ENCODE data around the gene CDC20. TPM values are rescaled to one million over a fixed set of nuclear protein-coding genes. Genes with fewer than 3 reads are reported as not detected.

The CDC20 gene
- total and polyA plus RNA-seq, 2 experiments from 2014 or later: 207 to 252 TPM

DNA sequence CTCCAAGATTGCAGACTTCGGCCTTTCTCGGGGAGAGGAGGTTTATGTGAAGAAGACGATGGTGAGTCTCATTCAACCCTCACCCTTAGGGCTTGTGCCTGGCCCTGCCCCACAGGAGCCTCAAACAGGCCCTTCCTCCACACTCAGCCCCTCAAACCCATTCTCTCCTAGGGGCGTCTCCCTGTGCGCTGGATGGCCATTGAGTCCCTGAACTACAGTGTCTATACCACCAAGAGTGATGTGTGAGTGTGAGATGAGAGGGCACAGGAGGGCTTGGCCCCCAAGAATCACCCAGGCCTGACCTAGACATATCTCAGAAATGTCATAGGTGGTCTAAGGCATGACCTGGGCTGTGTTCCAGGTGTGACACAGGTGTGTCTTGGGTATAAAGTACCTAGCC is 39.5 kb upstream of the CDC20 start:
- TF ChIP-seq, protein P1, sequence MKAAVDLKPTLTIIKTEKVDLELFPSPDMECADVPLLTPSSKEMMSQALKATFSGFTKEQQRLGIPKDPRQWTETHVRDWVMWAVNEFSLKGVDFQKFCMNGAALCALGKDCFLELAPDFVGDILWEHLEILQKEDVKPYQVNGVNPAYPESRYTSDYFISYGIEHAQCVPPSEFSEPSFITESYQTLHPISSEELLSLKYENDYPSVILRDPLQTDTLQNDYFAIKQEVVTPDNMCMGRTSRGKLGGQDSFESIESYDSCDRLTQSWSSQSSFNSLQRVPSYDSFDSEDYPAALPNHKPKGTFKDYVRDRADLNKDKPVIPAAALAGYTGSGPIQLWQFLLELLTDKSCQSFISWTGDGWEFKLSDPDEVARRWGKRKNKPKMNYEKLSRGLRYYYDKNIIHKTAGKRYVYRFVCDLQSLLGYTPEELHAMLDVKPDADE (IDR thresholded peaks at IDR 0.05): no peak
- no peak for TF ChIP-seq NANOG (IDR thresholded peaks at IDR 0.05; ENCODE audit: borderline replicate concordance)
- no peak for TF ChIP-seq POLR2AphosphoS5 (IDR thresholded peaks at IDR 0.05; ENCODE audit: low read depth)
- no peak for TF ChIP-seq REST (IDR thresholded peaks at IDR 0.05; ENCODE audit: unreplicated experiment)
- no peak for TF ChIP-seq ZNF462 (CRISPR knock-in tag; IDR thresholded peaks at IDR 0.05)
- no peak for TF ChIP-seq ZNF331 (CRISPR knock-in tag; IDR thresholded peaks at IDR 0.05; ENCODE audit: low read depth)
- no peak for TF ChIP-seq STAT1 (IDR thresholded peaks at IDR 0.05; ENCODE audit: unreplicated experiment)
- no peak for TF ChIP-seq CREB1 (CRISPR knock-in tag; IDR thresholded peaks at IDR 0.05; ENCODE audit: low read depth)
- TF ChIP-seq JUNB (IDR thresholded peaks at IDR 0.05; ENCODE audit: unreplicated experiment): no peak
- TF ChIP-seq, protein P2, sequence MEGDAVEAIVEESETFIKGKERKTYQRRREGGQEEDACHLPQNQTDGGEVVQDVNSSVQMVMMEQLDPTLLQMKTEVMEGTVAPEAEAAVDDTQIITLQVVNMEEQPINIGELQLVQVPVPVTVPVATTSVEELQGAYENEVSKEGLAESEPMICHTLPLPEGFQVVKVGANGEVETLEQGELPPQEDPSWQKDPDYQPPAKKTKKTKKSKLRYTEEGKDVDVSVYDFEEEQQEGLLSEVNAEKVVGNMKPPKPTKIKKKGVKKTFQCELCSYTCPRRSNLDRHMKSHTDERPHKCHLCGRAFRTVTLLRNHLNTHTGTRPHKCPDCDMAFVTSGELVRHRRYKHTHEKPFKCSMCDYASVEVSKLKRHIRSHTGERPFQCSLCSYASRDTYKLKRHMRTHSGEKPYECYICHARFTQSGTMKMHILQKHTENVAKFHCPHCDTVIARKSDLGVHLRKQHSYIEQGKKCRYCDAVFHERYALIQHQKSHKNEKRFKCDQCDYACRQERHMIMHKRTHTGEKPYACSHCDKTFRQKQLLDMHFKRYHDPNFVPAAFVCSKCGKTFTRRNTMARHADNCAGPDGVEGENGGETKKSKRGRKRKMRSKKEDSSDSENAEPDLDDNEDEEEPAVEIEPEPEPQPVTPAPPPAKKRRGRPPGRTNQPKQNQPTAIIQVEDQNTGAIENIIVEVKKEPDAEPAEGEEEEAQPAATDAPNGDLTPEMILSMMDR (conservative IDR thresholded peaks at IDR 0.05; ENCODE audit: low read depth in 2 of 2): no peak
- TF ChIP-seq EZH2phosphoT487 (IDR thresholded peaks at IDR 0.05; ENCODE audit: unreplicated experiment): no peak
- no peak for TF ChIP-seq EZH2 (IDR thresholded peaks at IDR 0.05; ENCODE audit: low read depth, unreplicated experiment)
- TF ChIP-seq ZNF114 (CRISPR knock-in tag; IDR thresholded peaks at IDR 0.05): no peak
- Histone ChIP-seq H3K79me2 (replicated peaks; ENCODE audit: insufficient read depth) (no peaks in the 10 kb centered on the region), H3K27me3 (ENCODE audit: insufficient read depth) (no peaks in the 10 kb centered on the region), H3K4me2 (no peak overlapping the region), H3K27ac (ENCODE audit: low read depth) (no peak overlapping the region), H3K4me3 (no peak overlapping the region), H3K9me2 (ENCODE audit: insufficient read depth) (no peaks in the 10 kb centered on the region), H4K20me1 (replicated peaks; ENCODE audit: insufficient read depth) (no peaks in the 10 kb centered on the region), H3K36me3 (ENCODE audit: insufficient read depth) (no peaks in the 10 kb centered on the region), H2AFZ (no peak overlapping the region), H3F3A (replicated peaks; ENCODE audit: low read depth) (no peaks in the 10 kb centered on the region), H3K4me1 (ENCODE audit: insufficient read depth) (no peaks in the 10 kb centered on the region)
- no peak overlapping the region for H3K4me3 Mint-ChIP-seq
- no peaks in the 10 kb centered on the region for H3K9me3 Mint-ChIP-seq
- no peaks in the 10 kb centered on the region for H3K36me3 Mint-ChIP-seq (ENCODE audit: low read depth)
- ATAC-seq: no peak
- H3K4me1 Mint-ChIP-seq: peaks cover 7% of the 10 kb centered on the region; the same call in 2 of the 3 replicates
- no peak for DNase-seq (ENCODE audit: low spot score)
- H3K27me3 Mint-ChIP-seq (ENCODE audit: insufficient read depth, low read depth, poor library complexity): peaks cover 14% of the 10 kb centered on the region
- H3K27ac Mint-ChIP-seq: no peak overlapping the region

Measured in GM23338 (cell line).